ENCODE measurements around the gene NAGA.

NAGA gene

GRCh38 chr22:42050641-42051180 is 19.9 kb downstream of the NAGA start:
- no peak for DNase-seq (ENCODE audit: low spot score)

GRCh38 chr22:42041784-42042183 is 28.8 kb downstream of the NAGA start:
- no peak for DNase-seq (ENCODE audit: low spot score)
- no peak for TF ChIP-seq CTCF (IDR thresholded peaks at IDR 0.05; ENCODE audit: extremely low read depth, missing control alignments)

More at GRCh38 chr22:42050641-42051180, 19.9 kb downstream of the NAGA start:
- TF ChIP-seq CTCF (IDR thresholded peaks at IDR 0.05; ENCODE audit: extremely low read depth, missing control alignments), result no peak

- DNase-seq (ENCODE audit: low spot score), result no peak
- no peak for TF ChIP-seq CTCF (IDR thresholded peaks at IDR 0.05; ENCODE audit: extremely low read depth, missing control alignments)
Measured at GRCh38 chr22:42039271-42039670, 31.3 kb downstream of the NAGA start.

GRCh38 chr22:42035256-42035655 is 35.4 kb downstream of the NAGA start:
- DNase-seq (ENCODE audit: low spot score), result no peak
- TF ChIP-seq CTCF (IDR thresholded peaks at IDR 0.05; ENCODE audit: extremely low read depth, missing control alignments), result no peak

GRCh38 chr22:42033263-42034181 is 37.1 kb downstream of the NAGA start:
- no peak for TF ChIP-seq CTCF (IDR thresholded peaks at IDR 0.05; ENCODE audit: extremely low read depth, missing control alignments)
- no peak for DNase-seq (ENCODE audit: low spot score)

GRCh38 chr22:42026705-42027104 is 43.9 kb downstream of the NAGA start:
- no peak for TF ChIP-seq CTCF (IDR thresholded peaks at IDR 0.05; ENCODE audit: extremely low read depth, missing control alignments)
- DNase-seq (ENCODE audit: low spot score), result no peak

- no peak for DNase-seq (ENCODE audit: low spot score)
- TF ChIP-seq CTCF (IDR thresholded peaks at IDR 0.05; ENCODE audit: extremely low read depth, missing control alignments), result no peak
Measured at GRCh38 chr22:42025421-42025820, 45.2 kb downstream of the NAGA start.

Data from GM20000 (cell line).